ENCODE results near the gene RABEP2.
"Not testable (repeated sequence)": the region's sequence is repeated elsewhere in the genome, so short reads cannot be mapped to it uniquely, and the experiment has no call there.

RABEP2 gene

DNA sequence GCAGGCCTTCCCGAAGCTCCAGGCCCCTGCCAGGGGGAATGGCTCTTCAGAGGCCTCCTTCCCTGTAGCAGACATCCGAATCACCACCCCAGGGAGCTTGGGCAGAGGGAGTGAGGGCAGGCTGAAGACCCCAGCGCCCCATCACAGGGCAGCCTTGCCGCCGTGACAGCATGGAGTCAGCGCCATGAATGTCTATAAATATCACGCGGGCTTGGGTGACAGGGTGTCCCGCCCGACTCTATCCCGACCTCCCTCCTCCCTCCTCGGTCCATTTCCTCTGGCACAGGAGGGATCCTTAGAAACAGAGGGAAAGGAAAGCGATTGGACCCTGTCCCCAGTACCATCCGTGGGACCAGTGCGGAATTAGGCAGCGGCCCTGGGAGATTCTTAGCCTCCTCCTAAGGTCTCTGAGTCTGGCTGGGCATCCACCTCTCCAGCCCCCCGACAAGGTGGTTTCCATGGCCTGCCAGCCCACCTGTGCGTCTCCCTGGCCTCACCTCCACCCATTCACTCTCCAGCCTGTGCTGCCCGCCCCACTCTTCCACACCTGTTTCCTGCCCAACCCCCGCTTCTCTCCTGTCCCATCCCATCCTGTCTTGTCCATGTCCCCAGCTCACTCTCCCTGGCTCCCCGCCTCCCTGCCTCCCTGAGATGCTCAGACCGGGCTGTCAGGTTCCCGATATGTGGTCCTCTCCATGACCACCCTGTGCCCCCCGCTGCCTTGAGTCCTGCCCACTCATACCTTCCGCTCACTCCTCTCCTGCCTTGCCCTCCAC lies 41.6 kb downstream of the RABEP2 start:
- H3K4me3 ChIP-seq (ENCODE audit: low read depth, low read length) = no peak overlapping the region
- TF ChIP-seq, protein P1, sequence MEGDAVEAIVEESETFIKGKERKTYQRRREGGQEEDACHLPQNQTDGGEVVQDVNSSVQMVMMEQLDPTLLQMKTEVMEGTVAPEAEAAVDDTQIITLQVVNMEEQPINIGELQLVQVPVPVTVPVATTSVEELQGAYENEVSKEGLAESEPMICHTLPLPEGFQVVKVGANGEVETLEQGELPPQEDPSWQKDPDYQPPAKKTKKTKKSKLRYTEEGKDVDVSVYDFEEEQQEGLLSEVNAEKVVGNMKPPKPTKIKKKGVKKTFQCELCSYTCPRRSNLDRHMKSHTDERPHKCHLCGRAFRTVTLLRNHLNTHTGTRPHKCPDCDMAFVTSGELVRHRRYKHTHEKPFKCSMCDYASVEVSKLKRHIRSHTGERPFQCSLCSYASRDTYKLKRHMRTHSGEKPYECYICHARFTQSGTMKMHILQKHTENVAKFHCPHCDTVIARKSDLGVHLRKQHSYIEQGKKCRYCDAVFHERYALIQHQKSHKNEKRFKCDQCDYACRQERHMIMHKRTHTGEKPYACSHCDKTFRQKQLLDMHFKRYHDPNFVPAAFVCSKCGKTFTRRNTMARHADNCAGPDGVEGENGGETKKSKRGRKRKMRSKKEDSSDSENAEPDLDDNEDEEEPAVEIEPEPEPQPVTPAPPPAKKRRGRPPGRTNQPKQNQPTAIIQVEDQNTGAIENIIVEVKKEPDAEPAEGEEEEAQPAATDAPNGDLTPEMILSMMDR (IDR thresholded peaks at IDR 0.05; ENCODE audit: borderline replicate concordance, insufficient read depth, low read depth, low read length) = no peak

DNA sequence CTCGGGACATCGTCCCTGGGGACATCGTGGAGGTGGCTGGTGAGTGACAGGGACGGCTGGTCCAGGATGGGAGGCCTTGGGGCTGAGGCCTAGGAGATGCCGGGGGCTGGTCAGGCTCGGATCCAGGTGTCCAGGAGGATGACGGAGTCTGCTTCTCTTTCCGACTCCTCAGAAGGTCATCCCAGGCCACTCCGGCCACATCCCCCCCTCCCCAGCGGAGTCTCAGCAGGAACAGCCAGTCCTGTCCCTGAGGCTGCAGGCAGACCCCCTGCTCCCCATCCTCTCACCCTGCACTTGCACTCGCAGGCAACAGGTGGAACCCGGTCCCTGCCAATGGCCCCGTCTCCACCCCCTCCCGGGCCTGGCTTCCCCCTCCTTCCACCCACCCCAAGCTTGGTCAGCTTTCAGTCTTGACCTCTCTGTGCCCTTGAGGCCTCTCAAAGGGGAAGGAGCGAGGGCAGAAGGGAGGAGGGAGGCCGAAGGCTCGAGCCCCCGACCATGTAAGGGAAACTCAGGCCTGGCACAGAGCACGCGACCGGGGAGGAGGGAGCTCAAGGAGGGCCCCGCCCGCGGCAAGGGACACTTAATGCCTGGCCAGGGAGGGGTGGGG lies 42.4 kb downstream of the RABEP2 start:
- TF ChIP-seq, protein P1 (IDR thresholded peaks at IDR 0.05; ENCODE audit: borderline replicate concordance, insufficient read depth, low read depth, low read length) = no peak
- H3K4me3 ChIP-seq (ENCODE audit: low read depth, low read length) = no peak overlapping the region

DNA sequence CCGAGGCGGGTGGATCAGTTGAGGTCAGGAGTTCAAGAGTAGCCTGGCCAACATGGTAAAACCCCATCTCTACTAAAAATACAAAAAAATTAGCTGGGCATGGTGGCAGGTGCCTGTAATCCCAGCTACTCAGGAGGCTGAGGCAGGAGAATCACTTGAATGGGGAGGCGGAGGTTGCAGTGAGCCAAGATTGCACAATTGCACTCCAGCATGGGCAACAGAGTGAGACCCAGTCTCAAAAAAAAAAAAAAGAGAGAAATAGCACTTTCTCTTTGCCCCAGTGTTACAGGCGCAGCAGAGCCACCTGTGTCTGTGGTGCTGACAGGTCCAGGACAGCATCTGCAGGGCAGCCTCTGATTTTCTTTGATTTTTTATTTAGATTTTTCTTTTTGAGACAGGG lies 43.5 kb downstream of the RABEP2 start:
- not testable (repeated sequence) for H3K4me3 ChIP-seq (ENCODE audit: low read depth, low read length)

DNA sequence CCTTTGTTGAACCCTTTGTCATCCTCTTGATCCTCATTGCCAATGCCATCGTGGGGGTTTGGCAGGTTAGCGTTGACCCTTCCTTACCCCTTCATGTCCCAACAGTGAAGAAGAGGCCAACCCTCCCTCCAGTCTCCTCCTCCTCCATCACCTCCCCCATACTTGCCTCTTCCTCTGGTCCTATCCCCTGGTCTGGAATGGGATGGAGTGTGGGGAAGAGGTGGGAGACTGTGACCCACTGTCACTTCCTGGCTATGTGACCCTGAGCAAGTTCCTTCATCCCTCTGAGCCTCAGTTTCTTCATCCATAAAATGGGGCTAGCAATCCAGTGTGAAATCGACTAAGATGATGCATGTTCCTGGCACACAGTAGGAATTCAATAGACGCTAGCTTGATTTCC lies 44.1 kb downstream of the RABEP2 start:
- TF ChIP-seq, protein P1 (IDR thresholded peaks at IDR 0.05; ENCODE audit: borderline replicate concordance, insufficient read depth, low read depth, low read length) = no peak
- H3K4me3 ChIP-seq (ENCODE audit: low read depth, low read length) = no peak overlapping the region

DNA sequence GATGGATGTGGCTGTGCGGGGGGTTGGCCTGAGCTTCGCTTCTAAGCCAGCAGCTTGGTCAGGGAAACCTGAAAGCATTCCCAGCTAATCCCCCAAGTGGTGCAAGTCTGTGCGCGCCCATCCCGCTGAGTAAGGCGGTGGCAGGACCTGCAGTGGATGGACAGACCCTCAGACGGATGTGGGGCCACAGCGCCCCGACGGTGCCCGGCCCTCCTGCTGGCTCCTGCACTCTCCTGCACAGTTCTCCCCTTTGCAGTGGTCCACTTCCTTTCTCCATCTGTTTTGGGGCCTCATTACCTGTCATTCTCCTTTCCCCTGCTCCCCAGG lies 44.5 kb downstream of the RABEP2 start:
- H3K4me3 ChIP-seq (ENCODE audit: low read depth, low read length) = no peak overlapping the region
- TF ChIP-seq, protein P1 (IDR thresholded peaks at IDR 0.05; ENCODE audit: borderline replicate concordance, insufficient read depth, low read depth, low read length) = no peak

DNA sequence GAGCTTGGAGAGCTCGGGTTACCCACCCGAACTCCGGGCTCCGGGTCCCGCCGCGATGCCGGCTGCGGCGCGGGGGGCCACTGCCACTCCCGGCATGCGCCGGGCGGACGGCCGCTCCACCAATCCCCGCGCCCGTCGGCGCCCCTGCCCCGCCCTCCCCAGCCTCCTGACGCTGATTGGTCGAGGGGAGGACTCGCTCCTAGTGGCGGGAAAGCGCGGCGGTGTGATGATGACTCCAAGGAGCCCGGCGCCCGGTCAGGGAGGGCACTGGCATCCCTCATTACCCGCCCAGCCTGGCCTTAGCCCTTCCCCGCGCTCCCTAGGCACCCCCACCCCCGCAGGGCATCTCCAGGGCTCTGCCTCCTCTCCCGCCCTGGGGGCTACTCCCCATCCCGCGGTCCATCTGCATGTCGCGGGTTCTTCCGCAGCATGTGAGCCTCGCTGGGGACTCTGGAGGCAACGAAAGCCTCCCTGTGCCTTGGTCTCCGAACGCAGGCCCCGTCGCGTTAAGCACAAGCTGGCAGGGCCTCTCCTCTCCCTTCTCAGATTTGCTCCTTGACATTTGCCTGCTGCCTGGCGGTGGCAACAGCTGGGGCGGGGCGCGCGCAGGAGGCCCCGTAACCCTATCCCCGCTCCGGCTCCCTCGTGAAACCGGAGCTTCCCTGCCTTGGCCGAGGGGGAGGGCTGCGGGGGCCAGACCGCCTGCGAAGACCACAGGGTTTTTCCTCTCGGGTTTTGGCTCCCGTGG lies 45.0 kb downstream of the RABEP2 start:
- TF ChIP-seq, protein P1 (IDR thresholded peaks at IDR 0.05; ENCODE audit: borderline replicate concordance, insufficient read depth, low read depth, low read length) = no peak
- H3K4me3 ChIP-seq (ENCODE audit: low read depth, low read length) = peak overlapping the region; percentile 83

DNA sequence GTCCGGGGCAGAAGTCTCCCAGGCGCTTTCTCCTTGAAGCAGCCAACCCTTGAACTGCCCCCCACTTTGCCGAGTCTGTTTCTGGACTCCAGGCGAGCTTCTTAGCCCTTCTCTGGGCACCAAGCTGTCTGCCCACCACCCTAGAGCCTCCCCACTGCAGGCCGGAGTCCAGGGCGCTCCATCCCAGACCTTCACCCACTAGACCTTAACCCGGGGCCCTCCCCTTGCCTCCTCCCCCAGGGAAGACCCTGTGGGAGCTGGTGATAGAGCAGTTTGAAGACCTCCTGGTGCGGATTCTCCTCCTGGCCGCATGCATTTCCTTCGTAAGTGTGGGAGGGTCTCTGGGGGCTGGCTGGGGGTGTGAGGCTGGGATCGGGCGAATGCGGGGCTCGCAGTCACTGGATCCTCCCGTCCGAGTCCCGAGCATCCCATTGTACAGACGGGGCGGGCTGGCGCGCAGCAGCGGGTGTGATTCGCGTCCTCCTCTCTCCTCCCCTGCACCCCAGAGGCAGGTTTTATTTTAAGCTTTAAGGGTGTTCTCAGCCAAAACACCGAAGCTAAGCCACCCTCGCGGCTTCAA lies 45.7 kb downstream of the RABEP2 start:
- peak overlapping the region; percentile 83 for H3K4me3 ChIP-seq (ENCODE audit: low read depth, low read length)

More for the DNA sequence above, 45.7 kb downstream of the RABEP2 start:
- TF ChIP-seq, protein P1 (IDR thresholded peaks at IDR 0.05; ENCODE audit: borderline replicate concordance, insufficient read depth, low read depth, low read length) = no peak
